T-helper 1 cell treated with Interleukin-12 subunit alpha and Interleukin-12 subunit beta and Interleukin-4 antibody, amounts not matched to agents 30 μg/mL and 1 μg/mL, for 36 hours (primary cell): Measurements from ENCODE around the gene IGF1R.

Source experiments
- H3K27ac Mint-ChIP-seq: one replicate; pipeline ENCODE4 v1.8.0; 2021; ENCODE audit warnings: mild to moderate bottlenecking, mixed read lengths
- H3K27me3 Mint-ChIP-seq: one replicate; pipeline ENCODE4 v1.8.0; 2021; ENCODE audit warnings: low read depth, mixed read lengths
- H3K36me3 Mint-ChIP-seq: one replicate; pipeline ENCODE4 v1.8.0; 2021; ENCODE audit warnings: low read depth, mixed read lengths
- H3K4me1 Mint-ChIP-seq: one replicate; pipeline ENCODE4 v1.8.0; 2021; ENCODE audit warnings: low read depth, mixed read lengths
- H3K4me3 Mint-ChIP-seq: one replicate; pipeline ENCODE4 v1.8.0; 2021; ENCODE audit warnings: mild to moderate bottlenecking, moderate library complexity, mixed read lengths
- H3K9me3 Mint-ChIP-seq: one replicate; pipeline ENCODE4 v1.8.0; 2021; ENCODE audit warnings: mixed read lengths

IGF1R gene

GRCh38 chr15:98626153-98626552 is 22.2 kb upstream of the IGF1R start:
- H3K36me3 Mint-ChIP-seq: no peaks in the 10 kb centered on the region
- no peaks in the 10 kb centered on the region for H3K9me3 Mint-ChIP-seq
- no peaks in the 10 kb centered on the region for H3K4me1 Mint-ChIP-seq
- peaks cover 38% of the 10 kb centered on the region for H3K27me3 Mint-ChIP-seq
- no peak overlapping the region for H3K4me3 Mint-ChIP-seq
- no peak overlapping the region for H3K27ac Mint-ChIP-seq

GRCh38 chr15:98628216-98628615 is 20.1 kb upstream of the IGF1R start:
- H3K36me3 Mint-ChIP-seq: no peaks in the 10 kb centered on the region
- no peak overlapping the region for H3K27ac Mint-ChIP-seq

GRCh38 chr15:98635848-98636247 is 12.5 kb upstream of the IGF1R start:
- H3K4me3 Mint-ChIP-seq: no peak overlapping the region
- H3K4me1 Mint-ChIP-seq: no peaks in the 10 kb centered on the region
- H3K9me3 Mint-ChIP-seq: no peaks in the 10 kb centered on the region
- H3K36me3 Mint-ChIP-seq: no peaks in the 10 kb centered on the region
- H3K27ac Mint-ChIP-seq: no peak overlapping the region
- H3K27me3 Mint-ChIP-seq: peaks cover 22% of the 10 kb centered on the region

More at GRCh38 chr15:98628216-98628615, 20.1 kb upstream of the IGF1R start:
- Mint-ChIP-seq H3K4me1 (no peaks in the 10 kb centered on the region), H3K9me3 (no peaks in the 10 kb centered on the region), H3K4me3 (no peak overlapping the region), H3K27me3 (peaks cover 29% of the 10 kb centered on the region)

- Mint-ChIP-seq H3K27ac (no peak overlapping the region), H3K4me1 (peaks cover 4% of the 10 kb centered on the region), H3K9me3 (no peaks in the 10 kb centered on the region), H3K4me3 (no peak overlapping the region), H3K36me3 (no peaks in the 10 kb centered on the region), H3K27me3 (peaks cover 68% of the 10 kb centered on the region)
Observed at GRCh38 chr15:98643115-98643514, 5.2 kb upstream of the IGF1R start.

- Mint-ChIP-seq H3K36me3 (peaks cover 5% of the 10 kb centered on the region), H3K9me3 (no peaks in the 10 kb centered on the region), H3K27ac (no peak overlapping the region), H3K4me3 (peak overlapping the region; percentile 80), H3K4me1 (peaks cover 16% of the 10 kb centered on the region), H3K27me3 (peaks cover 59% of the 10 kb centered on the region)
Observed at GRCh38 chr15:98646546-98647025, 1.8 kb upstream of the IGF1R start.

- Mint-ChIP-seq H3K4me1 (peaks cover 22% of the 10 kb centered on the region), H3K27ac (peak overlapping the region; percentile 65)
Observed at GRCh38 chr15:98647026-98647773, 1.1 kb upstream of the IGF1R start.

GRCh38 chr15:98648654-98649471 is 524 bp downstream of the IGF1R start:
- H3K27me3 Mint-ChIP-seq: peaks cover 59% of the 10 kb centered on the region

More at GRCh38 chr15:98647026-98647773, 1.1 kb upstream of the IGF1R start:
- Mint-ChIP-seq H3K36me3 (peaks cover 5% of the 10 kb centered on the region), H3K9me3 (no peaks in the 10 kb centered on the region), H3K27me3 (peaks cover 62% of the 10 kb centered on the region), H3K4me3 (peak overlapping the region; percentile 80)

GRCh38 chr15:98649472-98650416 is 1.4 kb downstream of the IGF1R start:
- Mint-ChIP-seq H3K27ac (peak overlapping the region; percentile 73), H3K4me1 (peaks cover 32% of the 10 kb centered on the region), H3K4me3 (peak overlapping the region; percentile 95), H3K27me3 (peaks cover 58% of the 10 kb centered on the region), H3K9me3 (no peaks in the 10 kb centered on the region), H3K36me3 (peaks cover 9% of the 10 kb centered on the region)

More at GRCh38 chr15:98648654-98649471, 524 bp downstream of the IGF1R start:
- Mint-ChIP-seq H3K27ac (peak overlapping the region; percentile 94), H3K4me3 (peak overlapping the region; percentile 90), H3K9me3 (no peaks in the 10 kb centered on the region), H3K36me3 (peaks cover 9% of the 10 kb centered on the region), H3K4me1 (peaks cover 32% of the 10 kb centered on the region)

- H3K27me3 Mint-ChIP-seq: peaks cover 58% of the 10 kb centered on the region
- H3K27ac Mint-ChIP-seq: peak overlapping the region; percentile 93
- H3K4me1 Mint-ChIP-seq: peaks cover 32% of the 10 kb centered on the region
- peaks cover 9% of the 10 kb centered on the region for H3K36me3 Mint-ChIP-seq
- no peaks in the 10 kb centered on the region for H3K9me3 Mint-ChIP-seq
- peak overlapping the region; percentile 95 for H3K4me3 Mint-ChIP-seq
Observed at GRCh38 chr15:98650417-98651035, 2.2 kb downstream of the IGF1R start.

GRCh38 chr15:98651036-98651481 is 2.7 kb downstream of the IGF1R start:
- peaks cover 52% of the 10 kb centered on the region for H3K27me3 Mint-ChIP-seq
- H3K4me3 Mint-ChIP-seq: peak overlapping the region; percentile 95
- no peaks in the 10 kb centered on the region for H3K9me3 Mint-ChIP-seq
- peak overlapping the region; percentile 93 for H3K27ac Mint-ChIP-seq
- peaks cover 32% of the 10 kb centered on the region for H3K4me1 Mint-ChIP-seq
- peaks cover 9% of the 10 kb centered on the region for H3K36me3 Mint-ChIP-seq

GRCh38 chr15:98651581-98652220 is 3.4 kb downstream of the IGF1R start:
- Mint-ChIP-seq H3K36me3 (peaks cover 9% of the 10 kb centered on the region), H3K4me3 (peak overlapping the region; percentile 95), H3K27me3 (peaks cover 51% of the 10 kb centered on the region), H3K9me3 (no peaks in the 10 kb centered on the region), H3K27ac (peak overlapping the region; percentile 93), H3K4me1 (peaks cover 31% of the 10 kb centered on the region)

- peaks cover 9% of the 10 kb centered on the region for H3K36me3 Mint-ChIP-seq
- no peak overlapping the region for H3K4me3 Mint-ChIP-seq
- H3K4me1 Mint-ChIP-seq: peaks cover 28% of the 10 kb centered on the region
- no peaks in the 10 kb centered on the region for H3K9me3 Mint-ChIP-seq
- H3K27me3 Mint-ChIP-seq: peaks cover 59% of the 10 kb centered on the region
- H3K27ac Mint-ChIP-seq: no peak overlapping the region
Observed at GRCh38 chr15:98653686-98654085, 5.3 kb downstream of the IGF1R start.

GRCh38 chr15:98654790-98655360 is 6.5 kb downstream of the IGF1R start:
- peaks cover 63% of the 10 kb centered on the region for H3K27me3 Mint-ChIP-seq
- no peak overlapping the region for H3K27ac Mint-ChIP-seq
- H3K4me3 Mint-ChIP-seq: no peak overlapping the region
- peaks cover 9% of the 10 kb centered on the region for H3K36me3 Mint-ChIP-seq
- H3K4me1 Mint-ChIP-seq: peaks cover 31% of the 10 kb centered on the region
- H3K9me3 Mint-ChIP-seq: no peaks in the 10 kb centered on the region
